Measurements from ENCODE around the gene MYRIP.
"Not testable (repeated sequence)": the region's sequence is repeated elsewhere in the genome, so short reads cannot be mapped to it uniquely, and the experiment has no call there.

Gene MYRIP

GRCh38 chr3:40237159-40237558 is 427.8 kb downstream of the MYRIP start:
- no peak for DNase-seq (ENCODE audit: low spot score)

- DNase-seq (ENCODE audit: low spot score): no peak
Measured at GRCh38 chr3:40237889-40238571, 428.6 kb downstream of the MYRIP start.

- DNase-seq (ENCODE audit: low spot score): no peak
Measured at GRCh38 chr3:40240921-40241320, 431.5 kb downstream of the MYRIP start.

- DNase-seq (ENCODE audit: low spot score): no peak
Measured at GRCh38 chr3:40242216-40242615, 432.8 kb downstream of the MYRIP start.

- DNase-seq (ENCODE audit: low spot score): no peak
Measured at GRCh38 chr3:40242638-40243037, 433.2 kb downstream of the MYRIP start.

GRCh38 chr3:40243056-40243455 is 433.6 kb downstream of the MYRIP start:
- no peak for DNase-seq (ENCODE audit: low spot score)

GRCh38 chr3:40247714-40248454 is 438.5 kb downstream of the MYRIP start:
- no peak for DNase-seq (ENCODE audit: low spot score)

GRCh38 chr3:40248591-40248990 is 439.2 kb downstream of the MYRIP start:
- no peak for DNase-seq (ENCODE audit: low spot score)

GRCh38 chr3:40249168-40249567 is 439.8 kb downstream of the MYRIP start:
- no peak for DNase-seq (ENCODE audit: low spot score)

- DNase-seq (ENCODE audit: low spot score): no peak
Measured at GRCh38 chr3:40254491-40254890, 445.1 kb downstream of the MYRIP start.

- no peak for DNase-seq (ENCODE audit: low spot score)
Measured at GRCh38 chr3:40254891-40255290, 445.5 kb downstream of the MYRIP start.

GRCh38 chr3:40255532-40255931 is 446.1 kb downstream of the MYRIP start:
- no peak for DNase-seq (ENCODE audit: low spot score)

- DNase-seq (ENCODE audit: low spot score): no peak
Measured at GRCh38 chr3:40258064-40258463, 448.7 kb downstream of the MYRIP start.

- DNase-seq (ENCODE audit: low spot score): no peak
Measured at GRCh38 chr3:40258555-40258954, 449.1 kb downstream of the MYRIP start.

GRCh38 chr3:40262331-40262730 is 452.9 kb downstream of the MYRIP start:
- DNase-seq (ENCODE audit: low spot score): no peak

- DNase-seq (ENCODE audit: low spot score): no peak
Measured at GRCh38 chr3:40264451-40264850, 455.0 kb downstream of the MYRIP start.

GRCh38 chr3:40265181-40265580 is 455.8 kb downstream of the MYRIP start:
- no peak for DNase-seq (ENCODE audit: low spot score)

GRCh38 chr3:40267937-40268724 is 458.7 kb downstream of the MYRIP start:
- DNase-seq (ENCODE audit: low spot score): no peak

- DNase-seq (ENCODE audit: low spot score): no peak
Measured at GRCh38 chr3:40268802-40269524, 459.6 kb downstream of the MYRIP start.

- no peak for DNase-seq (ENCODE audit: low spot score)
Measured at GRCh38 chr3:40278791-40279190, 469.4 kb downstream of the MYRIP start.

- DNase-seq (ENCODE audit: low spot score): no peak
Measured at GRCh38 chr3:40281995-40282394, 472.6 kb downstream of the MYRIP start.

GRCh38 chr3:40283057-40283456 is 473.6 kb downstream of the MYRIP start:
- not testable (repeated sequence) for DNase-seq (ENCODE audit: low spot score)
